C4-2B (cell line): ENCODE measurements around the gene SRF.

Experiments
- ZFX ChIP-seq: fragments of 450-650 bp; IDR thresholded peaks from 2 replicates; pipeline ENCODE4 v1.6.1; 2017
- TF ChIP-seq, protein P1 (sequence below): fragments of 450-650 bp; conservative IDR thresholded peaks from 2 replicates; pipeline ENCODE4 v1.5.1; 2017; ENCODE audit warnings: mild to moderate bottlenecking

DNA sequence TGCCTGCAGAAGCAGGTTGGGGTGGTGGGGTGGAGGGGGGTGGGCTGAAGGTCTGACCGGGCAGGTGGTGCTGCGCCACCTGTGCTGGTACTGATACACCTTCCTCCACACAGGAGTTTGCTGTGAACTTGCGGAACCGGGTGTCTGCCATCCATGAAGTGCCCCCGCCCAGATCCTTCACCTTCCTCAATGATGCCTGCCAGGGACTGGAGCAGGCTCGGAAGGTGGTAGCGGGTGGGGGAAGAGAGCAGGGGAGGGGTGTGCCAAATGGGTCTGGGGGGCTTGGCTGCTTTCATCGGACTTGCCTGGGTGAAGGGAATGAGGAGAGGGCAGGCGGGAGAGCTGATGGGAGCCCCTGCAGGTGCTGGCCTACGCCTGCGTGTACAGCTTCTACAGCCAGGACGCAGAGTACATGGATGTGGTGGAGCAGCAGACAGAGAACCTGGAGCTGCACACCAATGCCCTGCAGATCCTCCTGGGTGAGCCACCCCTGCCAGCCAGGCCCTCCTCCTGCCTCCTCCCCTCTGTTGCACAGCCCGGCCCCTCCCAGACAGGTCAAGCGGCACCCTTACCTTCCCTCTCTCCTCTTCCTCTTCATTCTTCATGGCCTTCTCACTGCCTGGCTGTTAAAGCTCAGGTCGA is 51.5 kb downstream of the SRF start:
- TF ChIP-seq, protein P1, sequence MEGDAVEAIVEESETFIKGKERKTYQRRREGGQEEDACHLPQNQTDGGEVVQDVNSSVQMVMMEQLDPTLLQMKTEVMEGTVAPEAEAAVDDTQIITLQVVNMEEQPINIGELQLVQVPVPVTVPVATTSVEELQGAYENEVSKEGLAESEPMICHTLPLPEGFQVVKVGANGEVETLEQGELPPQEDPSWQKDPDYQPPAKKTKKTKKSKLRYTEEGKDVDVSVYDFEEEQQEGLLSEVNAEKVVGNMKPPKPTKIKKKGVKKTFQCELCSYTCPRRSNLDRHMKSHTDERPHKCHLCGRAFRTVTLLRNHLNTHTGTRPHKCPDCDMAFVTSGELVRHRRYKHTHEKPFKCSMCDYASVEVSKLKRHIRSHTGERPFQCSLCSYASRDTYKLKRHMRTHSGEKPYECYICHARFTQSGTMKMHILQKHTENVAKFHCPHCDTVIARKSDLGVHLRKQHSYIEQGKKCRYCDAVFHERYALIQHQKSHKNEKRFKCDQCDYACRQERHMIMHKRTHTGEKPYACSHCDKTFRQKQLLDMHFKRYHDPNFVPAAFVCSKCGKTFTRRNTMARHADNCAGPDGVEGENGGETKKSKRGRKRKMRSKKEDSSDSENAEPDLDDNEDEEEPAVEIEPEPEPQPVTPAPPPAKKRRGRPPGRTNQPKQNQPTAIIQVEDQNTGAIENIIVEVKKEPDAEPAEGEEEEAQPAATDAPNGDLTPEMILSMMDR = no peak
- TF ChIP-seq ZFX = no peak
